GM18517 (cell line): ENCODE measurements around the gene PACS2.
"Not testable (repeated sequence)": the region's sequence is repeated elsewhere in the genome, so short reads cannot be mapped to it uniquely, and the experiment has no call there.

Source experiments
- ATAC-seq: cut with Tn5 transposase; IDR thresholded peaks from one replicate; pipeline ENCODE4 v1.9.1; 2021; ENCODE audit warnings: mild to moderate bottlenecking, moderate library complexity; ENCODE audit not compliant: unreplicated experiment

Gene PACS2

DNA sequence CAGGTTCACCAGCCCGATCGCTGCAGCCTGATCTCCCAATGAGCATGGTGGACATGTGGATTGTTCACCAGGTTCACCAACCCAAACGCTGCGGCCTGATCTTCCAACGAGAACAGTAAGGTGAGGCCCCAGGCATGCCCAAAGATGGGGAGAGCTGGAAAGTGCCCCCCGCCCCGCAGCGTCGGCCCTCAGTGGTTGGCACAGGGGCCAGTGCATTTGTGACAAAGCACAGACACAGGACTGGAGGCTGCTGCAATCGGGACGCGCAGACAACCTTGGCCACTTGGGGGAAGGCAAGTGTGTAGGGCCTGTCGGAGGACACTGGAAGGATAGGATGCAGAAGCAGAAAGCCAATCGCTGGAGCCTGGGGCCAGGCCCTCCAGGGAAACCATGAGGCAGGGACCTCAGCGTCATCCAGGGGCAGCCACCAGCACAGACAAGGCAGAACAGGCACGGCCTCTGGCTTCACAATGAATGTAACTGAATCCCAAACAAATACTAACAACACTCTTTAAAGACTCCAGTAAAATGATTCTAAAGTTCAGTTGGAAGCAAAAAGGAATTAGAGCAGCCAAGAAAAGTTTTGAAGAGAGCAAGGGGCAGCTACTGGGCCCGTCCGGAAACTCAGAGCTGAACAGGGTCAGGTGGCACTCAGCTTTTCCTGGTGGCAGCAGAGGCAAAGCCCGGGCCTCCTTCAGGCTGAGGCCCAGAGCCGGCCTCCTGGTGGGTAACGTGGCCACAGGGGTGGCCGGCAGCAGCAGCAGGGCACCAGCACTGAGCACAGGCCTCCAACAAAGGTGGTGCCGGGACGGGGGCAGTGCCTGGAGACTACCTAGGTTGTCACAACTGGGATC, 27.1 kb upstream of the PACS2 start:
- no peak for ATAC-seq

DNA sequence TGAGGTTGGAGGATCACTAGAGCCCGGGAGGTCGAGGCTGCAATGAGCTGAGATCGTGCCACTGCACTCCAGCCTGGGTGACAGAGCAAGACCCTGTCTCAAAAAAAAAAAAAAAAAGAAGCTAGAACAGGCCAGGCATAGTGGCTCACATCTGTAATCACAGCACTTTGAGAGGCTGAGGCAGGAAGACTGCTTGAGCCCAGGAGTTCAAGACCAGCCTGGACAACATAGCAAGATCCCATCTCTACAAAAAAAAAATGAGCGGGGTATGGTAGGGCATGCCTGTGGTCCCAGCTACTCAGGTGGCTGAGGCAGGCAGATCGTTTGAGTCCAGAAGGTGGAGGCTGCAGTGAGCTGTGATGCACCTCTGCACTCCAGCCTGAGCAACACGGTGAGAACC, 25.6 kb upstream of the PACS2 start:
- not testable (repeated sequence) for ATAC-seq

DNA sequence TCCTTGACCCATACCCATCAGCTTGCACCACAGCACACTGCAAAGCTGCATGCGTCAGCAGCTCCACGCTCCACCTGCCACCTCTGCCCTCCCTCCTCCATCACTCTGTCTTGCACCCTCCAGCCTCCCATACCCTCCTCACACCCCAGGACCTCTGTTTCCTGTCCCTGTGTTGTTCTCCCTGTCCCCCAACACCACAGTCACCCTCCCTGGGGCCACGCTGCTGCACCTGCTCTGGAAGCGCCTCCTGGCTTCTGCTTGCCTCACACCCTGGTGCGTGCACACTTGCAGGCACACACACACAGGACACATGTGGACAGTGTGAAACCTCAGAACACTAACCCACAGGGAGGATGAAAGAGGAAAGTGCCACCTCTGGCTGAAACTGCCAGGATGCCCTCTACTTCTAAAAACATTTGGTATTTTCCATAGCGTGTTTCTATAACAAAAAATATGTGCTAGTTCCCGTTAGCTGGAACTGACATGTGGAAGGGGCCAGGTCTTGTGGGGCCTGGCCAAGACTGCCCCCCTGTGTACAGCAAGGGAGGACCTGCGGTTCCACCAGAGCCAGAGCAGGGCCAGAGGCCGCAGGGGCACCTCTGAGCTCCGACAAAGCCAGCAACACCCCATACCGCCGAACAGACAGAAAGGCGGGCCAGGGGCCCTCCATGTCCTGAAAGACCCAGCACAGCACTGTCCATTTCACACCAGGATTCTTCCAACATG, 23.8 kb upstream of the PACS2 start:
- ATAC-seq: no peak

DNA sequence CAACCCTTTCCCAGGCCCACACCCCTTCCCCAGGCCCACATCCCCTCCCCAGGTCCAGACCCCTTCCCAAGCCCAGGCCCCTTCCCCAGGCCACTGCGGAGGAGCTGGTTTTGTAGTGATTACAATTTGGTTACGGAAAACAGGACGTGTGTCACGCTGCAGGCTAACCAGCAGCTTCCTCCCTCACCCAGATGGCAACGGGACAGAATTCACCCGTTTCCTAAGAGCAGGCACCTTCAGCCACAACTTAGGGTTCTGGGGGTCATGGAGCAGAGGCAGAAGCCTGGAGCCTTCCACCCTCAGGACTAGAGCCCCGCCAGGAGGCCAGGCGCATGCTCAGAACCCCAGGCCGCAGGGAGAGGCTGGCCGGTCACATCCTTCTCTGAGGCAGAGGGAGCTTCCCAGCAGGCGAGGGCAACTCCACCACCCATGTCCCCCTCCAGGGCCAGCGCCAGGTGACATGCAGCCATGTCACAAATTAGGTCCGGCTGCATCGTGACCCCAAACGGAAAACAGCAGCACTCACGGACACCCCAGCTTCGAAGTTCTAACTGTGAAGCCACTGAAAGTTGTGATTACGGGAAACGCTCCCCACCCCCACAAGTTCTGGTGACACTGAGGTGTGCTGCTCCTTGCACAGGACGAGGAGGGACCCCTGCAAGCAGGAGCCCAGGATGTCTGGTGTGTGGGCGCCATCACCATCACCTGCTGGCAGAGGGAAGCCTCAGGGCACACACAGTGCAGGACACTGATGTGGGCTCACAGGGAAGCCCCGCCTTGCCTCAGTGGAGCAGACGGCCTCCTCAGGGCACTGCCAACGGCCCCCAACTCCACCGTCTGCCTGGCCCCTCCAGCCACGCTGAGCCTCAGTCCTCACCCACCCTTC, 21.5 kb upstream of the PACS2 start:
- no peak for ATAC-seq

DNA sequence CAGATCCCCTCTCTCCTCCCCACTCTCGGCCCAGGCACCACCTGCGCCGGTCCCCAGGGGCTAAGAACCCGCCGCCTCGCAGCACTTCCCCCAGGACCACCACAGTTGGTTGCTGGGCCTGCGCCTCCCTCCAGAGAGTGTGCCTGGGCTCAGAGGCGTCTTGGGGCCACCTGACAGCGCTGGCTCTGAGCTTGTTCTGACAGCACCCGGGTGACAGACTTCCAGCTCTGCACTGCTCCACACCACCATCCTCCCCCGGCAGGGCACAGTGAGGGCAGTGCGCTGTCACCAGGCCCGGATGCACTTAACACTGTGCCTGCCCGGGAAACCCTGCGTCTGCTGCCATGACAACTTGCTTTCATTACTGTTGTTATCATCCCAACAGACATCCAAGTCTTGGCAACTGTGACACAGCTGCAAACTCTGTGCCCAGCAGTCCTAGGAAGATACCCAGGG, 20.4 kb upstream of the PACS2 start:
- no peak for ATAC-seq

DNA sequence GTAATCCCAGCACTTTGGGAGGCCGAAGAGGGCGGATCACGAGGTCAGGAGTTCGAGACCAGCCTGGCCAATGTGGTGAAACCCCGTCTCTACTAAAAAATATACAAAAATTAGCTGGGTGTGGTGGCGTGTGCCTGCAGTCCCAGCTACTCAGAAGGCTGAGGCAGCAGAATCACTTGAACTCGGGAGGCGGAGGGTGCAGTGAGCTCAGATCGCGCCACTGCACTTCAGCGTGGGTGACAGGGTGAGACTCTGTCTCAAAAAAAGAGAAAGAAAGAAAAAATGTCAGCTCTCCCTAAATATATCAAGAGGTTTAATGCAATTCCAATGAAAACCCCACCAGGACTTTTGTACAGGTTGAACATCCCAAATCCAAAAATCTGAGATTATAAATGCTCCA, 17.2 kb upstream of the PACS2 start:
- not testable (repeated sequence) for ATAC-seq

DNA sequence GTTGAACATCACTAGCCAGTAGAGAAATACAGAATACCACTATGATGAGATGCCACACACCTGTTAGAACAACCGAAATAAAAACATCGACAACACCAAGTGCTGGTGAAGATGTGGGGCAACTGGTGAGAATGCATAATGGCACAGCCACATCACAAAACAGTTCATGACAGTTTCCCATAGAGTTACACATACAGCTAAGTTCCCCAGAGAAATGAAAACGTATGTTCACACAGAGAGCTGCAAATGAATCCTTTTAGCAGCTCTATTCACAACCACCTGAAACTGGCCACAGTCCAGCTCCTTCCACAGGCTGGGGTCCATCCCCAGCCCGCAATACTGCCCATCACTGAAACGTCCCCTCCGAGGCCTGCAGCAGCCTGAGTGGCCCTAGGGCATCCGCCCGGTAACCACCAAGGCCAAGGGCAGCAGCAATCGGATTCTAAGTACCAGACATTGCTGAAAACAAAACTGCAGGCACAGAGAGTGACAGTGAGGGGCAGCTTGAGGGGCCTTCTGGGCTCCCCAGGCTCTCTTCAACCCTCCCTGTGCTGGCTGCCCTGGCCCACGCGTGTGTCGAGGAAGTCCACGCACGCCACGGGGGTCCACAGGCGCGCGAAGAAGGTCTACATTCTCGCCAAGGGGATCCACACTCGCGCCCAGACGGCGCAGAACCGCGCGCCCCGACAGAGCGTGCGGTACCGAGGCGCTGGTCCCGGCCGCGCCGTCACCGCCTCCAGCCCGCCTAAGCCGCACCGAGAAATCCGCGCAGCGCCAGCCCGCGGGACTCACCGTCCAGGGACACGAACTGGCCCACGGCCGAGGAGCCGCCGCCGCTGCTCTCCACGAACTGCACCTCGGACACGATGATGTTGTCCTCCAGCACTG, 14.7 kb upstream of the PACS2 start:
- peak; percentile 35 for ATAC-seq

DNA sequence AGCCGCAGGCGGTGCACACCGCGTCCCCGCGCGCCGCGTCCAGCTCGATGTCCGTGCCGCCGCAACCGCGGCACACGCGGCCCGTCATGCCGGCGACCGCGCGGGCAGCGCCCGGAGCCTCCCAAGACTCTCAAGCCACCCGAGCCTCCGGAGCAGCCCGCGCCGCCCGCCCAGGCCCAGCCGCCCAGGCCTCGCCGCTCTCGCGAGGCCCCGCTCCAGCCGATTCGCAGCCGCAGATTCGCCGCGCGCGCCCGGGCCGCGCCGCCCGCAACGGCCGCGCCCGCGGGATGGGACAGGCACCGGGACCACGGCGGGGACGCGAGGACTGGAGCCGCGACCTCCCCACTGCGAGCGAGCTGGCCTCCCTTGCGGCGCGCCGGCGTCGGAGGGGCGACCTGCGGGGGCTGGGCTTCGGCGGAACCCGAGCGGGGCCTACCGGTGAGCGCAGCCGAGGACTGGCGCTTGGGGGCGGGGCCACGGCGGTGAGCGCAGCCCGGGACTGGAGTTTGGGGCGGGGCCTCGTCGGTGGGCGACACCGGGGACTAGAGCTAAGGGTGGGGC, 13.9 kb upstream of the PACS2 start, which contains the start of gene BRF1:
BRF1 (minus strand) TSS at position 460 of the 561 bp plus-strand sequence; CDS start at position 88, 372 bp downstream.
- peak; percentile 75 for ATAC-seq

DNA sequence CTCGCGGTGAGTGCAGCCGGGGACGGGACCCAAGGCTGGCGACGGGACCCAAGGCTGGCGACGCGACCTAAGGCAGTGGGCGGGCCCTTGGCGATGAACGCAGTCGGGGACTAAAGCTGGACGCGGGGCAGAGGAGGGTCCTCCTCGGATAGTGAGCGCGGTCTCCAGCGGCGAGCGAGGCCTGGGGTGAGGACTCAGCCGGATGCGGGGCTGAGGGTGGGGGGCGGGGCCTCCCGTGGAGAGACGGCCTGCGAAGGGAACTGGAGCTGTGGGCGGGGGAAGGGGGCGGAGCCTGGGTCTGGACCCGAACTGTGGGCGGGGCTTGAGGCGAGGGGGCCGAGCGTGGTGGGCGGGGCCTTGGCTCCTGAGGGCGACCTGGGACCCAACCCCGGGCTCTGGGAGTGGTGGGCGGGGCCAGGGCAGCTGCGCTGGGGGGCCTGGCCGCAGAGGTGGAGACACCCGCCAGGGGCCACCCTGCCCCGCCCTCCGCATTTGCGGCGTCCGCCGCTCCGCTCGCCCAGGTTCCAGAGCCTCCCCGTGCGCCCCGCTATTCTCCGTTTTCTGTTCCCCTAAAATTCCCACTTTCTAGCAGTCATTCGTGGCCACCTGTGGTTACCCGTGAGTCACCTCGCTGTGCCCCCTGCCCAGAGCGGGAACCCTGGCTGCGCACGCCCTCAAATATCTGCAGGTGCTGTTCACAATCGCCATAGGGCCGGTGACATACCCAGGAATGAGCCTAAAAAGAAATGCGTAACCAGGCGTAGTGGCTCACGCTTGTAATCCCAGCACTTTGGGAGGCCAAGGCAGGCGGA, 13.2 kb upstream of the PACS2 start:
- ATAC-seq: peak; percentile 50

DNA sequence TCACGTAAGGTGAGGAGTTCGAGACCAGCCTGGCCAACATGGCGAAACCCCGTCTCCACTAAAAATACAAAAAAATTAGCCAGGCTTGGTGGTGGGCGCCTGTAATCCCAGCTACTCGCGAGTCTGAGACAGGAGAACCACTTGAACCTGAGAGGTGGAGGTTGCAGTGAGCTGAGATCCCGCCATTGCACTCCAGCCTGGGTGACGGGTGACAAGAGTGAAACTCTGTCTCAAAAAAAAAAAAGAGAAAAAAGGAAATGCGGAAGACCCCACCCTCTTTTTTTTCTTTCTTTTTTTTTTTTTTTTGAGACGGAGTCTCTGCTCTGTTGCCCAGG, 12.7 kb upstream of the PACS2 start:
- ATAC-seq: not testable (repeated sequence)

DNA sequence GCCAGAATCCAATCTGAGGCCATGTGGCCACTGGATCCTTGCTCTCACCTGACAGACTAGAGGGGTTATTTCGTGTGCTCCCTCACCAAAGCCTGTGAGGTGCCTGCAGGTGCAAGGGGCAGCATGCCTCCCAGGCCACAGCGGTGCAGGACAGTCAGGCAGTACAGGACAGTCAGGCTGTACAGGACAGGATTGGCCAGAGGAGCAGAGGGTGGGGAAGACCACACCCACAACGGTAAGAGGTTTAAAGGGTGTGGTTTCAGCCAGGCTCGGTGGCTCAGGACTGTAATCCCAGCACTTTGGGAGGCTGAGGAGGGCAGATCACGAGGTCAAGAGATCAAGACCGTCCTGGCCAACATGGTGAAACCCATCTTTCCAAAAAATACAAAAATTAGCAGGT, 10.6 kb upstream of the PACS2 start:
- no peak for ATAC-seq

DNA sequence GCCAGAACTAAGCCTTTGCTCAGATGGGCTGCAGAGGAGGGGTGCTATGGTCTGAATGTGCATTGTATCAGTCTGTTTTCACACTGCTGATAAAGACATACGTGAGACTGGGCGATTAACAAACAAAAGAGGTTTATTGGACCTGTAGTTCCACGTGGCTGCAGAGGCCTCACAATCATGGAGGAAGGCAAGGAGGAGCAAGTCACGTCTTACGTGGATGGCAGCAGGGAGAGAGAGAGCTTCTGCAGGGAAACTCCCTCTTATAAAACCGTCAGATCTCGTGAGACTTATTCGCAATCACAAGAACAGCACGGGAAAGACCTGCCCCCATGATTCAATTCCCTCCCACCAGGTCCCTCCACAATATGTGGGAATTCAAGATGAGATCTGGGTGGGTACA, 10.0 kb upstream of the PACS2 start:
- no peak for ATAC-seq

DNA sequence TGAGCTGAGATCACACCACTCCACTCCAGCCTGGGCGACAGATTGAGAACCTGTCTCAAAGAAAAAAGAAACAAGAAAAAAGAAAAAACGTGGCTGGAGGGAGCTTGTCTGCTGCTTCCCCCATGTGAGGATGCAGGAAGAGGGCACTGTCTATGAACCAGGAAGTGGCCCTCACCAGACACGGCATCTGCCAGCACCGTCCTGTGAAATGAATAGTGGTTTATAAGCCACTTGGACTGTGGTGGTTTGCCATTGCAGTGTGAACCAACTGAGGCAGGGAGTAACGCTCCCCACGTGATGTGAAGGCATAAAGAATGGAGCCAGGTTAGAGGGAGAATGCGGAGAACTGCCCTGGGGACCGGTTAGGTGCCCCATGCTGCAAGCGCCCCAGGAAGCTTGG, 9.2 kb upstream of the PACS2 start:
- ATAC-seq: no peak

DNA sequence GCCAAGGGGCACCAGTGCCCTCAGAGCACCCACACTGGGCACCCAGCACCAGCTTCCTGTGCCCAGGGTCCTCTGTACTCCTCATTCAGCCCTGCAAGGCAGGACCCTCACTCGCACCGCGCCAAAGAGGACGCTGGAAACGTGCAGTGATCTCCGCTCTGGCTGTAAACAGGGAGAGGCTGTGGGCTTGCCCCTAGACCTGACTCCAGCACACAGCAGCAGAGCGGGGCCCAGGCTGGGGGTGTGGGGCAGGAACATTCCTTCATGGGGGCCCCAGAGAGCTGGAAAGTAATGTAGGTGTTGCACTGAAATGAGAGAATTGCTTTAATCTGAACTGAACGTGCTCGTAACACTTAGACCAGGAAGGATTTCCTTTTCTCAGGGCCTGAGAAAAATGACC, 8.8 kb upstream of the PACS2 start:
- no peak for ATAC-seq

DNA sequence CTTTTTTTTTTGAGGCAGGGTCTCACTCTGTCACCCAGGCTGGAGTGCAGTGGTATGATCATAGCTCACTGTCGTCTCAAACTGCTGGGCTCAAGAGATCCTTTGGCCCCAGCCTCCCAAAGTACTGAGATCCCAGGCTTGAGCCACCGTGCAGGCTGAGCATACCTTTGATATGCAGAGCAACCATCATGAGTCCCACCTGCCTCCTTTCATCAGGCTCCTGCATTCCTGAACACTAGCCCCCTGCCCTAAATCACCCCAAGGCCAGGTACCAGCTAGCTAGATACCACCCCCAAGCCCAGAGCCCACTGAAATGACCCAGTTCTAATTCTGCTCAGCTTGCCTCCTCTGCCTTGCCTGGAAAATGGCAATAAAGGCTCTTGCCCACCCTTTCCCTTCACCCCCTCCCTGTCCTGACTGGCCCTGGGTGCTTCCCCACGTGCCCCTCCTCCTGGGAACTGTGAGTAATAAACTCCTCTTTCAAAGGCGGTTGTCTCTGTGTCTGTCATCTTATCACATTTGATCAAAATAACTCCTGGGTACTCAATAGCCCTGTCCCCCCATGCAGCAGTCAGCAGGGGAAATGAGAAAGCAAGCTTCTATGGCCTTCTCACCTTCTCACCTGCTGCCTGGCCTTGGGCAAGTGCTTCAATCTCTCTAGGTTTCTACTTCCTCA, 7.4 kb upstream of the PACS2 start:
- ATAC-seq: no peak

DNA sequence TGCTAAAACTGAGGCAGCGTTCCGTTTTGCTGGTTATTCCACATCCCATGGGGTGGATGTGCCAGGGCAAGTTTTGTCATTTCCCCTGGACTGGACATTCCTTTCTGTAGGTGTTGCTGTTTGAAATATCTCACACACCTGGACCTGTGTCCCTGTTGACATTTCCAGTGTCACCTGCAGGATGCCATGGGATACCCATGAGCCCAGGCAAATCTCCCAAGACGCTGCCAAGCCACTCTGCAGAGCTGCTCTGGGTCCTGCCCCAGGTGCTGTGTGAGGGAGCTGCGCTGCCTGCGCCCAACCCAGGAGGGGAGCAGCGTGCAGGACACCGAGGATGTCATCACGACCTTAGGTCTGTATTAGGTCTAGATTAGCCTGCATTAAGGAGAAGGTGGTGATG, 5.2 kb upstream of the PACS2 start:
- ATAC-seq: no peak

DNA sequence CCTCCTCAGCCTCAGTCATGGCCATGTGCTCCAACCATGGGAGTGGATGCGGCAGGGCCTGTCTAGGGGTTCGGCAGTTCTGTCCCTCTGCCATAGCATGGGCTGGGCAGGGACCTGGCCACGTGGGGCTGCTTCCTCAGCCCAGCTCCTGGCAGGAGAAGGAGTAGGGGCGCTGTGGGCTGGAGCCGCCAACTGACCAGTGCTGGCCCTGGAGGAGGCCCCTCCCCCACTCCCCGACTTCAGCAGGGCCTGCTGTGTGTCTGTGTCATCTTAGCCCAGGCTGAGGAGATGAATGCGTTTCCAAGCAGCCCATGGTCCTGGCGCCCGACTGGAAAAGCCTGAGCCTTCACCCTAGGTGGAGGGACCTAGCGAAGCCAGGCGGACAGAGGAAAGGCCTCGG, 2.7 kb upstream of the PACS2 start:
- no peak for ATAC-seq

DNA sequence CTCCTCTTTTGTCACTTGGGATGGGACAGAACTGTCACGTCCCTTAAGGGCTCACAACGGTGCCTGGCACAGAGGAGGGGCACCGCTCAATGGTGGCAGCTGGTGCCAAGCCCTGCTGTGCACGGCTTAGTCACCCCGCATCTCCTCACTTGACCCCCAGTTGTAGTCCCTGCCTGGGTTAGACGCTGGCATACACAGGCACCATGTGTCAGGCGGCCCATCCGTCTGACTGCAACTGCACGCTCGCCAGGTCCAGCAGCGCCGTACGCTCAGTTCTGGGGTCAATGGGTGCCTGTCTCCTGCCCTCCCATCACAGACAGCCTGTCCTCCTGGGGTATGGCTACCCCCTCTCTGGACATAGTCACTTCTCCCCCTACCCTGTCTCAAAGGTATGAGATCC, 1.6 kb upstream of the PACS2 start:
- ATAC-seq: no peak
